GM19240 (cell line): ENCODE measurements around the gene ADGRG1.

Experiments
- DNase-seq: peaks from one replicate; pipeline ENCODE4 v3.0.0; 2011; ENCODE audit warnings: low spot score; ENCODE audit not compliant: insufficient read length

ADGRG1 gene

GRCh38 chr16:57648581-57649442, 20.4 kb downstream of the ADGRG1 start:
- peak; percentile 98 for DNase-seq

- no peak for DNase-seq
These were observed 21.0 kb downstream of the ADGRG1 start for GRCh38 chr16:57649443-57649751.

DNA sequence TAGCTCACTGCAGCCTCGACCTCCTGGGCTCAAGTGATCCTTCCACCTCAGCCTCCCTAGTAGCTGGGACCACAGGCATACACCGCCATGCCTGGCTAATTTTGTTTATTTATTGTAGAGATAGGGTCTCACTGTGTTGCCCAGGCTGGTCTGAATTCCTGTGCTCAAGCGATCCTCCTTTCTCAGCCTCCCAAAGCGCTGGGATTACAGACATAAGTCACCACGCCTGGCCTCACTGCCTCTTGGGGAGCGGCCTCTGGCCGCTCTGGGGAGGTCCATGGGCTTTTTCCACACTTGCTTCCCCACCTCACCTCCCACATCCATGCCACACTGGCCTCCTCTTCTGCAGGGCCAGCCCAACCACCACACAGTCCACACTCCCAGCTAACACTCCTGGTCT, 21.4 kb downstream of the ADGRG1 start:
- no peak for DNase-seq

DNA sequence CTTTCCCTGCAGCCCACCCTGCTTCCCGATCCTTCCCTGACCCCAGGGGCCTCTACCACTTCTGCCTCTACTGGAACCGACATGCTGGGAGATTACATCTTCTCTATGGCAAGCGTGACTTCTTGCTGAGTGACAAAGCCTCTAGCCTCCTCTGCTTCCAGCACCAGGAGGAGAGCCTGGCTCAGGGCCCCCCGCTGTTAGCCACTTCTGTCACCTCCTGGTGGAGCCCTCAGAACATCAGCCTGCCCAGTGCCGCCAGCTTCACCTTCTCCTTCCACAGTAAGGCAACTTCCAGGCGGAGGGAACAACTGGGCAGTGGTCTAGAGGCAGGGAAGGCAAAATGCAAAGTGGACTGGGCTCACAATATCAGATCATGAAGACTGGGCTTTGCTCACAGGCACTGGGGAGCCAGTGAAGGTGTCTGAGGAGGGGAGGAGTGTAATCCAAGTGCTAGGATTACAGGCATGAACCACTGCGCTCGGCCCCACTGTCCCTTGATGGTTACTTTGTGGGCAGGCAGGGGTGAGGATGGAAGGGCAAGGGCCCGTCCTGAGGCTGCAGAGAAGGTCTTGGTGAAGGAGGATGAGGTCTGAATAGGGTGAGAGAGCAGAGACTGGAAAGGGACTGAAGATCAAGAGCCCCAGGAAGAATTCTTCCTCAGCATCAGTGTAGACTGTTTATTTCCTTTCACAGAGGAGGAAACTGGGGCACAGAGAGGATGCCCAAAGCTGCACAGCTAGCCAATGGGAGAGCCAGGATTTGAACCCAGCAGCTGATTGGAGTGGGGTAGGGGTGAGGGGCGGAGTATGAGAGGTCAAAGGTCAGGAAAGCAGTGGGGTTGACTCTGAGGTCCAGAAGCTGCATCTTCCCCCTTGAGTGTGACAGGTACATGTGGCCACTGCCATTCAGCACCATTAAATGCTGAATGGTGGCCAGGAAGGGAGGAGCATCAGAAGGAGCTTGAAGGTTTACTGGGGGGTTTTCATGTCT, 23.2 kb downstream of the ADGRG1 start:
- no peak for DNase-seq

DNA sequence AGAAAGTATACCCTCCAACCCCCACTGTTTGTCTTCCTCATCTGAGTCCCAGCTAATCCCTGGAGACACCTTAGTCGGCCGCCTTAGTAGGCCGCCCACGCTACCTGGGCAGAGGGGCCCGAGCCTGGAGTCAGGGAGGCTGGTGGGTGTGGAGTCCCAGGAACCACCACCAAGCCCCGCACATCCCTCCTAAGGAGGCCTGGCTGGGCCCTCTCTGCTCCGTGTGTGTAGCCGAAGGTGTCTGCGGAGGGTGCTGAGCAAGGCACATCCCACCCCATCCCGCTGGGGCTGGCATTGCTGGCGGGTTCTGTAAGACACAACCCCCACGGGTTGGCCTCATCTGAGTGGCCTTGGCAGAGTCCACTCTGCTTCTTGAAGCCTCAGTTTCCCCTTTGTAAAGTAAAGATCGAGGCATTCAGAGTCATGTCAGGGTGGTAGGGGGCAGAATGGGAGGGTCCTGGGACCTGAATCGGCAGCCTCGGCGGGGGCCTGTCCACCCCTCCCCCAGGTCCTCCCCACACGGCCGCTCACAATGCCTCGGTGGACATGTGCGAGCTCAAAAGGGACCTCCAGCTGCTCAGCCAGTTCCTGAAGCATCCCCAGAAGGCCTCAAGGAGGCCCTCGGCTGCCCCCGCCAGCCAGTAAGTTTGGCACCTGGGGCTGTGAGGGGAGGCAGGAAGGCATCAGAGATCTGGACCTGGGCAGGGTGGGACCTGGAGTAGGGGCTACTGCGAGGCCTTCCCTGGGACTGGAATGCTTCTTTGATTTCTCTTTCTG, 24.5 kb downstream of the ADGRG1 start:
- DNase-seq: no peak

- no peak for DNase-seq
These were observed 25.5 kb downstream of the ADGRG1 start for GRCh38 chr16:57653936-57654335.

DNA sequence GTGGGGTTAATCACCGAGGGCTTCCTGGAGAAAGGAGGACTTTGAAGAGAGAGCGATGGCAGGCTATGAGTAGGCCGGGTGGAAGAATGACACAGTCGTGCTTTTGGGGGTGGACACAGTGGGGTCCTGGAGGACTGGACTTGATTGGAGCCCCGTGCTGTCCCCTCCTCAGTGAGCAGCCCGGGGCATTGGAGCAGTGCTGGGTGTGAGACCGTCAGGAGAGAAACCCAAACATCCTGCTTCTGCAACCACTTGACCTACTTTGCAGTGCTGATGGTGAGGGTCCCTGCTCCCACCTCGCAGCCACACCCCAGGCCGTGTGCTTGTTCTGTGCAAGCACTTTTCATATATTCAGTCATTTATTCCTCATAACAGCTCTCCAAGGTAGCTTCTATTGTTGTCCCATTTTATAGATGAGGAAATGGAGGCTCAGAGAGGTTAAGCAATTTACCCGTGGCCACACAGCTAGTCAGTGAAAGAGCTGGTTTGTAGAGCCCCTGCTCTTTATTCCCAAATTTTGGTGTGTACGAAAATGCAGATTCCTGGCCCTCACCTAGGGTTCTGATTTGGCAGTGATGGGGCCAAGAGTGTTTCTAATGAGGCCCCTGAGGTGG, 28.0 kb downstream of the ADGRG1 start:
- no peak for DNase-seq

GRCh38 chr16:57657228-57657627, 28.8 kb downstream of the ADGRG1 start:
- no peak for DNase-seq

DNA sequence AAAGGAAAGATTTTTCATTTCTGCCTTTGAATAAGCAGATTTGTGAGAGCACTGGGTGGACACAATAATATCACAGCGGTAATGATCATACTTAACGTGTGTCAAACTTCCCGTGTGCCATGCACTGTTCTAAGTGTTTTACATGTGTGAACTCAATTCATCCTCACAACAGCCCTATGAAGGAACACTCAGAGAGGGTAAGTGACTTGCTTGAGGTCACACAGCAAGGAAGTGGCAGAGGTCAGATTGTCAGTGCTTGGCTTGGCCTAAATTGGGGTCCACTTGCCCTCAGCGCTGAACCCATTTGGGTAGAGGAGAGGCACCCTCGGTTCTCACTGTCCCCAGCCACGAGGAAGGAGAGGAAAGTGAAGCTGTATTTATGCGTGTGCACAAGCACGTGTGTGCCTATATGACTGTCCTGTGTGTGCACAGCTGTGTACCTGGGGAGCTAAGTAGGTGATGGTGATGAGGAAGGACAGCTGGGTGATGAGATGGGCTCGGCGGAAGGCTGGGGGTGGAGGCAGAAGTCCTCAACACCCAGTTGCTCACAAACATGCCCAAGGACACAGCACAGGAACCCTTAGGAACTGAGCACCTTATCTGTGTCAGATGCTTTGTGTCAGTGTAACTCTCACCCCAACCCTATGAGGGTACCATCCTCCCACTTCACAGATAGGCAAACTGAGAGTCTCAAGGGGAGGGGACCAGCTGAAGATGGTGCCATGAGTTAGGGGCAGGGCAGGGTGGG, 29.9 kb downstream of the ADGRG1 start:
- no peak for DNase-seq

DNA sequence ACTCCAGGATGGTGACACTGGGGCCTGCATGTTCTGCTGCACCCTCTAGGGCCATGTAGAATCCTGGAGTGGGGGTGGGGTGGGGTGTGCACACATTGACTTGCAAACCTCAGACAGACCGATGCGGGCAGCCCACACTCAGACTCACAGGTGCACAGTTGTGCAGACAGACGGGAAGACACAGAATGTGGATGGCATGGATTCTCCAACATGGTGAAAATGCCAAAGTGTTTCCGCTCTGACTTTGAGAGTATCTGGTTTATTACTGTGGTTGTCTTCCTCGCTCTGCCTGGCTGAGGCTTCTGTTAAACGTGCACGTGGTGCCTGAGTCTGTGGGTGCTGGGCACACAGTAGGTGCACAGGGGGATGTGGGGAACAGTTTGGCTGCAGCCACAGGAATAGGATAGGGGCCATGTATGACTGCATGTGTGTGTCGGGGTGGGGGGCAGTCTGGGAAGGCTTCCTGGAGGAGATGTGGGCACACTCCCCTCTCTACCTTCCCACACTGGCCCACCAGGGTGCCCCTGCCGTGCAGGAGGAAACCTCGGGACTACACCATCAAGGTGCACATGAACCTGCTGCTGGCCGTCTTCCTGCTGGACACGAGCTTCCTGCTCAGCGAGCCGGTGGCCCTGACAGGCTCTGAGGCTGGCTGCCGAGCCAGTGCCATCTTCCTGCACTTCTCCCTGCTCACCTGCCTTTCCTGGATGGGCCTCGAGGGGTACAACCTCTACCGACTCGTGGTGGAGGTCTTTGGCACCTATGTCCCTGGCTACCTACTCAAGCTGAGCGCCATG, 30.6 kb downstream of the ADGRG1 start:
- DNase-seq: no peak

DNA sequence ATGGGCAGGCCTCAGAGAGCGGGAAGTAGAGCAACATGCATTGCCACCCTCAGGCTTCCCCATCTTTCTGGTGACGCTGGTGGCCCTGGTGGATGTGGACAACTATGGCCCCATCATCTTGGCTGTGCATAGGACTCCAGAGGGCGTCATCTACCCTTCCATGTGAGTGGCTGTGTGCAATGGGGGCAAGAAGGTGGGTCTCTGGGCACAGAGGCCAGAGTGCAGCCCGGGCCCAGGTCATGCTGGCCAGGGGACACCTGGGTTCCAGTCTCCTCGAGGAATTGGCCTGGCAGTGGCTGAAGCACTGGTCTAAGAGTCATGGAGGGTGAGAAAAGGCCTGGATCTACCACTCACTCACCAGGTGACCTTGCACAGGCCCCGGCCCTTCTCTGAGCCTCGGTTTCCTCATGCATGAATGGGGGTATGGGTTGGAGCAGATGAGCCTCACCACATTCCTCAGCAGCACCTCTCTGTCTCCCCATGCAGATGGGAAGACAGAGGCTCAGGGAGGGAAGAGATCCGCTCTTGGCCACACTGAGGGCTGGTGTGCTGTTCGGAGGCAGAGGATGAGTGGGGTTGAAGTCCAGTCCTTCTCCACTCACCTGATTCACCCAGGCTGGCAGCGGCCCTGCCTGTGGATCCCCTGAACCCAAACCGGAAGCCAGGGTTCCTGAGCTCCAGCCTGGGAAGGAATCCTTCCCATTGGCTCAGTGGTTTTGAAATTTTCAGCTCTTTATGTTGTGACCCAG, 32.5 kb downstream of the ADGRG1 start:
- no peak for DNase-seq

GRCh38 chr16:57661510-57661909, 33.1 kb downstream of the ADGRG1 start:
- no peak for DNase-seq

- no peak for DNase-seq
These were observed 33.8 kb downstream of the ADGRG1 start for GRCh38 chr16:57661936-57662906.

DNA sequence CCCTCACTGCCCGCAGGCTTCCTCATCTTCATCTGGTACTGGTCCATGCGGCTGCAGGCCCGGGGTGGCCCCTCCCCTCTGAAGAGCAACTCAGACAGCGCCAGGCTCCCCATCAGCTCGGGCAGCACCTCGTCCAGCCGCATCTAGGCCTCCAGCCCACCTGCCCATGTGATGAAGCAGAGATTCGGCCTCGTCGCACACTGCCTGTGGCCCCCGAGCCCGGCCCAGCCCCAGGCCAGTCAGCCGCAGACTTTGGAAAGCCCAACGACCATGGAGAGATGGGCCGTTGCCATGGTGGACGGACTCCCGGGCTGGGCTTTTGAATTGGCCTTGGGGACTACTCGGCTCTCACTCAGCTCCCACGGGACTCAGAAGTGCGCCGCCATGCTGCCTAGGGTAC, 35.0 kb downstream of the ADGRG1 start:
- DNase-seq: no peak

DNA sequence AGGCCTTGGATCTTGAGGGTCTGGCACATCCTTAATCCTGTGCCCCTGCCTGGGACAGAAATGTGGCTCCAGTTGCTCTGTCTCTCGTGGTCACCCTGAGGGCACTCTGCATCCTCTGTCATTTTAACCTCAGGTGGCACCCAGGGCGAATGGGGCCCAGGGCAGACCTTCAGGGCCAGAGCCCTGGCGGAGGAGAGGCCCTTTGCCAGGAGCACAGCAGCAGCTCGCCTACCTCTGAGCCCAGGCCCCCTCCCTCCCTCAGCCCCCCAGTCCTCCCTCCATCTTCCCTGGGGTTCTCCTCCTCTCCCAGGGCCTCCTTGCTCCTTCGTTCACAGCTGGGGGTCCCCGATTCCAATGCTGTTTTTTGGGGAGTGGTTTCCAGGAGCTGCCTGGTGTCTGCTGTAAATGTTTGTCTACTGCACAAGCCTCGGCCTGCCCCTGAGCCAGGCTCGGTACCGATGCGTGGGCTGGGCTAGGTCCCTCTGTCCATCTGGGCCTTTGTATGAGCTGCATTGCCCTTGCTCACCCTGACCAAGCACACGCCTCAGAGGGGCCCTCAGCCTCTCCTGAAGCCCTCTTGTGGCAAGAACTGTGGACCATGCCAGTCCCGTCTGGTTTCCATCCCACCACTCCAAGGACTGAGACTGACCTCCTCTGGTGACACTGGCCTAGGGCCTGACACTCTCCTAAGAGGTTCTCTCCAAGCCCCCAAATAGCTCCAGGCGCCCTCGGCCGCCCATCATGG, 35.7 kb downstream of the ADGRG1 start:
- no peak for DNase-seq

- DNase-seq: no peak
These were observed 36.2 kb downstream of the ADGRG1 start for GRCh38 chr16:57664662-57665025.

DNA sequence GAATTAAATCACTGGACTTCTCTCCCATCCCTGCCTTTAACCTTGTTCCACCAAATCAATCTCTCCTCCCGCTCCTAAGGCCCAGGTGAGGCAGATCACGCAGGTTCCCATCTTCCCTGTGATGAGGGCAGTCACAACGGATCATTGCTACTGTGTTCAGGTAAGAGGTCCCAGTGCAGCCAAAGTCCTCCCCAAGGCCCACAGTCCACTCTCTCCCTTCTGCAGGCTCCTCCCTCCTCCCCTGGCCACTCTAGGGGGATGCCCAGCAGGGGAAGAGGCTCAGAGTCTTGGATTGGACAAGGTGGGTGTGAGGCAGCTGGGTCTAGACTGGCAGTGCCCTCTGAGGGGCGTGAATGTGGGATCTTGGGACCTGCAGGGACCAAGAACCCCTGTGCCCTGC, 37.1 kb downstream of the ADGRG1 start:
- no peak for DNase-seq
